Mucosa of descending colon (tissue), 3 donors: Measurements from ENCODE around the gene BRF1. TPM values are rescaled to one million over a fixed set of nuclear protein-coding genes. Genes with fewer than 3 reads are reported as not detected.

Experiments
- ATAC-seq: fragments of 200-7000 bp; cut with Tn5 transposase; one replicate; pipeline ENCODE4 v1.9.1; 2020; ENCODE audit warnings: mild to moderate bottlenecking, moderate library complexity
- DNase-seq, 3 donors: peaks; one replicate each; pipeline ENCODE4 v3.0.0-alpha.2; 2020
- H3K36me3 ChIP-seq: fragments of 200-600 bp; one replicate; pipeline ENCODE4 v1.8.0; 2021; ENCODE audit warnings: low read depth, mild to moderate bottlenecking
- H3K4me1 ChIP-seq: fragments of 200-600 bp; one replicate; pipeline ENCODE4 v1.8.0; 2021; ENCODE audit warnings: low read depth, mild to moderate bottlenecking
- H3K4me3 ChIP-seq: fragments of 200-600 bp; one replicate; pipeline ENCODE4 v1.8.0; 2021; ENCODE audit warnings: mild to moderate bottlenecking
- H3K9me3 ChIP-seq: fragments of 200-600 bp; one replicate; pipeline ENCODE4 v1.8.0; 2021; ENCODE audit warnings: mild to moderate bottlenecking
- CTCF ChIP-seq: fragments of 200-600 bp; IDR thresholded peaks from one replicate; pipeline ENCODE4 v1.8.0; 2022; ENCODE audit warnings: antibody characterized with exemption, mild to moderate bottlenecking
- intact Hi-C, 2 donors: fragments of 100-400 bp; cut with DNase I in 1 of 2; cut with micrococcal nuclease in 1 of 2; formaldehyde crosslinking; loops; one replicate each; pipeline versions ENCODE4 v1.11.0 to v1.11.1; 2022; cut with DNase I, micrococcal nuclease
- total RNA-seq, 3 donors: library from RNA; stranded (reverse); fragmentation: NEBNext Ultra II Directional in 2 of 3; extraction: Animal tissue kit (Norgen Biotek cat#: 25700) in 2 of 3; gene quantifications; one replicate each; pipeline versions ENCODE4 v1.2.1 to v1.2.4, GENCODE V29; 2021 to 2023
- donor health status: DM: no; HTN: no; CAD: no; lungs with moderate emphysema.
- donor health status: DM: no; HTN: no; CAD: no.
- donor health status: DM: no; HTN: yes; CAD: no.

The BRF1 gene
- total RNA-seq, 3 donors from 2014 or later: 27.4 to 40.1 (median 34.2) TPM

- Histone ChIP-seq H3K9me3 (no peaks in the 10 kb centered on the region), H3K36me3 (no peaks in the 10 kb centered on the region), H3K4me3 (no peak overlapping the region), H3K4me1 (peaks cover 16% of the 10 kb centered on the region)
- no peak for TF ChIP-seq CTCF
- DNase-seq (no peak), ATAC-seq (no peak)
- intact Hi-C loops: no loop called here
Measured at GRCh38 chr14:105195522-105196264, 105.1 kb downstream of the BRF1 start.

GRCh38 chr14:105195051-105195450 is 105.8 kb downstream of the BRF1 start:
- H3K9me3 ChIP-seq: no peaks in the 10 kb centered on the region
- H3K4me3 ChIP-seq: no peak overlapping the region
- H3K4me1 ChIP-seq: peaks cover 16% of the 10 kb centered on the region
- no peak for TF ChIP-seq CTCF
- intact Hi-C loops: no loop called here
- ATAC-seq (no peak), DNase-seq (no peak)
- H3K36me3 ChIP-seq: no peaks in the 10 kb centered on the region

- Histone ChIP-seq H3K4me3 (no peak overlapping the region), H3K4me1 (peaks cover 16% of the 10 kb centered on the region), H3K9me3 (no peaks in the 10 kb centered on the region), H3K36me3 (no peaks in the 10 kb centered on the region)
- no peak for TF ChIP-seq CTCF
- no peak for DNase-seq
- ATAC-seq: peak; percentile 15
- intact Hi-C loops: no loop called here
Measured at GRCh38 chr14:105193916-105194782, 106.7 kb downstream of the BRF1 start.

GRCh38 chr14:105192866-105193731 is 107.7 kb downstream of the BRF1 start:
- intact Hi-C loops: no loop called here
- Histone ChIP-seq H3K4me1 (peaks cover 16% of the 10 kb centered on the region), H3K4me3 (no peak overlapping the region), H3K36me3 (no peaks in the 10 kb centered on the region), H3K9me3 (no peaks in the 10 kb centered on the region)
- peak; percentile 4 for ATAC-seq
- DNase-seq: no peak
- no peak for TF ChIP-seq CTCF

GRCh38 chr14:105187935-105188524 is 112.8 kb downstream of the BRF1 start:
- Histone ChIP-seq H3K4me3 (no peak overlapping the region), H3K4me1 (no peaks in the 10 kb centered on the region), H3K9me3 (no peaks in the 10 kb centered on the region), H3K36me3 (no peaks in the 10 kb centered on the region)
- intact Hi-C loops: no loop called here
- no peak for TF ChIP-seq CTCF
- DNase-seq (peak in 2 of 3 donors; percentile 74 to 80), ATAC-seq (peak; percentile 75)
